Progenitor cell of endocrine pancreas (in vitro differentiated cells): ENCODE results near the gene SUPT6H. TPM values are rescaled to one million over a fixed set of nuclear protein-coding genes. Genes with fewer than 3 reads are reported as not detected.
"Not testable (repeated sequence)": the region's sequence is repeated elsewhere in the genome, so short reads cannot be mapped to it uniquely, and the experiment has no call there.

Experiments used
- DNase-seq: peaks from one replicate; pipeline ENCODE4 v3.0.0; 2021; ENCODE audit warnings: low spot score; ENCODE audit not compliant: unreplicated experiment
- H3K27ac Mint-ChIP-seq: 2 replicates; pipeline ENCODE4 v1.8.0; 2021; ENCODE audit warnings: mild to moderate bottlenecking, moderate library complexity, mixed read lengths
- H3K27me3 Mint-ChIP-seq: 2 replicates; pipeline ENCODE4 v1.8.0; 2021; ENCODE audit warnings: mixed read lengths
- H3K36me3 Mint-ChIP-seq: 2 replicates; pipeline ENCODE4 v1.8.0; 2022; ENCODE audit warnings: mixed read lengths; ENCODE audit not compliant: insufficient read depth
- H3K4me1 Mint-ChIP-seq: 2 replicates; pipeline ENCODE4 v1.8.0; 2021; ENCODE audit warnings: low read depth, mixed read lengths
- H3K4me3 Mint-ChIP-seq: 2 replicates; pipeline ENCODE4 v1.8.0; 2021; ENCODE audit warnings: low read depth, mild to moderate bottlenecking, moderate library complexity, mixed read lengths
- H3K9me3 Mint-ChIP-seq: 2 replicates; pipeline ENCODE4 v1.8.0; 2021; ENCODE audit warnings: low read depth, mixed read lengths
- total RNA-seq: library from RNA; stranded (reverse); gene quantifications from 2 replicates; pipeline ENCODE4 v1.2.1, GENCODE V29; 2021
- TF ChIP-seq, protein P1 (sequence below): fragments of 200-600 bp; sonication (generic); IDR thresholded peaks from one replicate; pipeline ENCODE4 v1.5.0; 2021; ENCODE audit warnings: antibody characterized with exemption, mild to moderate bottlenecking; ENCODE audit not compliant: unreplicated experiment

Gene SUPT6H
- total RNA-seq, 1 donor from 2014 or later = 80.0 TPM

DNA sequence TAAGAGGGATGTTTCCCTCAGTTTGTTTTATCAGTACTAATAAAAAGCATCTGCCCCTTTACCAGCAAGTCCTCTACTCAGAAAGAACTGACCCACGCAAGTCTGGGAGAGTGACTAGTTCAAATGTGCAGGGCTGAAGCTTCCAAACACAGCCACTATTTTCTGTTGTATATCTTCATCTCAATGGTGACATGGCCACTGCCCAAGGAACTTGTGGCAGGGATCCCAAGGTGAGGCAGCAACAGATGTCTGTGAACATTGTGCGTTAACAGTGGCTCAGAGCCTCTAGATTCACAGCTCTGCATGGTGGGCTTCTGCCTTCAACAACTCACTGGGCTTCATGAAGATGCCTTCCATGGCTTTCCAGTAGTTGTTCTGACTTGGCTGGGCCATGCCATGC is 13.3 kb upstream of the SUPT6H start:
- H3K9me3 Mint-ChIP-seq = no peaks in the 10 kb centered on the region
- DNase-seq = no peak
- H3K27ac Mint-ChIP-seq = no peak overlapping the region
- peaks cover 18% of the 10 kb centered on the region for H3K4me1 Mint-ChIP-seq
- peaks cover 8% of the 10 kb centered on the region for H3K36me3 Mint-ChIP-seq
- TF ChIP-seq, protein P1, sequence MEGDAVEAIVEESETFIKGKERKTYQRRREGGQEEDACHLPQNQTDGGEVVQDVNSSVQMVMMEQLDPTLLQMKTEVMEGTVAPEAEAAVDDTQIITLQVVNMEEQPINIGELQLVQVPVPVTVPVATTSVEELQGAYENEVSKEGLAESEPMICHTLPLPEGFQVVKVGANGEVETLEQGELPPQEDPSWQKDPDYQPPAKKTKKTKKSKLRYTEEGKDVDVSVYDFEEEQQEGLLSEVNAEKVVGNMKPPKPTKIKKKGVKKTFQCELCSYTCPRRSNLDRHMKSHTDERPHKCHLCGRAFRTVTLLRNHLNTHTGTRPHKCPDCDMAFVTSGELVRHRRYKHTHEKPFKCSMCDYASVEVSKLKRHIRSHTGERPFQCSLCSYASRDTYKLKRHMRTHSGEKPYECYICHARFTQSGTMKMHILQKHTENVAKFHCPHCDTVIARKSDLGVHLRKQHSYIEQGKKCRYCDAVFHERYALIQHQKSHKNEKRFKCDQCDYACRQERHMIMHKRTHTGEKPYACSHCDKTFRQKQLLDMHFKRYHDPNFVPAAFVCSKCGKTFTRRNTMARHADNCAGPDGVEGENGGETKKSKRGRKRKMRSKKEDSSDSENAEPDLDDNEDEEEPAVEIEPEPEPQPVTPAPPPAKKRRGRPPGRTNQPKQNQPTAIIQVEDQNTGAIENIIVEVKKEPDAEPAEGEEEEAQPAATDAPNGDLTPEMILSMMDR = no peak
- no peaks in the 10 kb centered on the region for H3K27me3 Mint-ChIP-seq
- H3K4me3 Mint-ChIP-seq = no peak overlapping the region

- Mint-ChIP-seq H3K27ac (no peak overlapping the region), H3K4me1 (no peaks in the 10 kb centered on the region), H3K9me3 (no peaks in the 10 kb centered on the region), H3K27me3 (no peaks in the 10 kb centered on the region), H3K4me3 (no peak overlapping the region), H3K36me3 (peaks cover 27% of the 10 kb centered on the region)
- no peak for DNase-seq
- TF ChIP-seq, protein P1 = no peak
Measured at GRCh38 chr17:28655160-28655559, 6.8 kb upstream of the SUPT6H start.

GRCh38 chr17:28657756-28658155 is 4.2 kb upstream of the SUPT6H start:
- Mint-ChIP-seq H3K4me1 (peaks cover 10% of the 10 kb centered on the region), H3K27ac (no peak overlapping the region), H3K9me3 (peaks cover 4% of the 10 kb centered on the region), H3K27me3 (no peaks in the 10 kb centered on the region), H3K4me3 (no peak overlapping the region), H3K36me3 (peaks cover 29% of the 10 kb centered on the region)
- DNase-seq = no peak
- TF ChIP-seq, protein P1 = no peak

- not testable (repeated sequence) for H3K4me3 Mint-ChIP-seq, H3K9me3 Mint-ChIP-seq, H3K27ac Mint-ChIP-seq, DNase-seq, H3K27me3 Mint-ChIP-seq
- H3K4me1 Mint-ChIP-seq = peaks cover 16% of the 10 kb centered on the region
- peaks cover 29% of the 10 kb centered on the region for H3K36me3 Mint-ChIP-seq
Measured at GRCh38 chr17:28658342-28658741, 3.7 kb upstream of the SUPT6H start.

GRCh38 chr17:28658766-28659496 is 3.1 kb upstream of the SUPT6H start:
- Mint-ChIP-seq H3K4me1 (peaks cover 20% of the 10 kb centered on the region), H3K36me3 (peaks cover 30% of the 10 kb centered on the region)
- H3K27me3 Mint-ChIP-seq, H3K9me3 Mint-ChIP-seq, DNase-seq, H3K27ac Mint-ChIP-seq, H3K4me3 Mint-ChIP-seq: not testable (repeated sequence)

- not testable (repeated sequence) for DNase-seq, H3K4me3 Mint-ChIP-seq, H3K27ac Mint-ChIP-seq, H3K9me3 Mint-ChIP-seq, H3K27me3 Mint-ChIP-seq
- H3K4me1 Mint-ChIP-seq = peaks cover 22% of the 10 kb centered on the region
- H3K36me3 Mint-ChIP-seq = peaks cover 31% of the 10 kb centered on the region
Measured at GRCh38 chr17:28659497-28659881, 2.5 kb upstream of the SUPT6H start.

- Mint-ChIP-seq H3K4me1 (peaks cover 25% of the 10 kb centered on the region), H3K27ac (peak overlapping the region; percentile 99), H3K36me3 (peaks cover 32% of the 10 kb centered on the region), H3K27me3 (no peaks in the 10 kb centered on the region), H3K4me3 (peak overlapping the region; percentile 100), H3K9me3 (peaks cover 4% of the 10 kb centered on the region)
- no peak for DNase-seq
- TF ChIP-seq, protein P1 = no peak
Measured at GRCh38 chr17:28662527-28662829, 473 bp downstream of the SUPT6H start.
